Stimulated activated CD8-positive, alpha-beta memory T cell treated with anti-CD3 and anti-CD28 coated beads, Interleukin-12 subunit alpha, Interleukin-12 subunit beta, amount 100 ng/mL, for 24 hours (primary cell): ENCODE results near the gene PTK6.
"Not testable (repeated sequence)": the region's sequence is repeated elsewhere in the genome, so short reads cannot be mapped to it uniquely, and the experiment has no call there.

Experiments used
- DNase-seq: peaks from one replicate; pipeline ENCODE4 v3.0.0-alpha.2; 2020; ENCODE audit errors: extremely low read depth

Gene PTK6

GRCh38 chr20:63568986-63569949 lies 32.1 kb upstream of the PTK6 start:
- DNase-seq: no peak

- DNase-seq: no peak
These were observed 31.2 kb upstream of the PTK6 start for GRCh38 chr20:63568170-63568981.

- no peak for DNase-seq
These were observed 30.4 kb upstream of the PTK6 start for GRCh38 chr20:63567386-63568169.

GRCh38 chr20:63567136-63567385 lies 29.9 kb upstream of the PTK6 start:
- DNase-seq: no peak

GRCh38 chr20:63566395-63567135 lies 29.4 kb upstream of the PTK6 start:
- no peak for DNase-seq

GRCh38 chr20:63565699-63566335 lies 28.6 kb upstream of the PTK6 start:
- no peak for DNase-seq

- no peak for DNase-seq
These were observed 28.0 kb upstream of the PTK6 start for GRCh38 chr20:63565021-63565698.

- no peak for DNase-seq
These were observed 27.0 kb upstream of the PTK6 start for GRCh38 chr20:63564036-63564810.

GRCh38 chr20:63563225-63563935 lies 26.2 kb upstream of the PTK6 start:
- no peak for DNase-seq

GRCh38 chr20:63562461-63563224 lies 25.5 kb upstream of the PTK6 start:
- no peak for DNase-seq

- no peak for DNase-seq
These were observed 24.6 kb upstream of the PTK6 start for GRCh38 chr20:63561624-63562396.

- no peak for DNase-seq
These were observed 23.9 kb upstream of the PTK6 start for GRCh38 chr20:63560856-63561609.

- DNase-seq: no peak
These were observed 23.2 kb upstream of the PTK6 start for GRCh38 chr20:63560333-63560805.

GRCh38 chr20:63559485-63560332 lies 22.5 kb upstream of the PTK6 start:
- not testable (repeated sequence) for DNase-seq

GRCh38 chr20:63558804-63559484 lies 21.8 kb upstream of the PTK6 start:
- no peak for DNase-seq
